Neural cell (in vitro differentiated cells): ENCODE data around the gene ABCC3.

Source experiments
- EP300 ChIP-seq: fragments of 450-650 bp; conservative IDR thresholded peaks from 2 replicates; pipeline ENCODE4 v1.6.1; 2014; ENCODE audit warnings: antibody characterized with exemption, mild to moderate bottlenecking, moderate library complexity; ENCODE audit not compliant: poor library complexity, severe bottlenecking
- RAD21 ChIP-seq: fragments of 450-650 bp; conservative IDR thresholded peaks from 2 replicates; pipeline ENCODE4 v1.6.1; 2014; ENCODE audit warnings: antibody characterized with exemption, mild to moderate bottlenecking, moderate library complexity
- TF ChIP-seq, protein P1 (sequence below): fragments of 450-650 bp; IDR thresholded peaks from 2 replicates; pipeline ENCODE4 v1.5.1; 2014; ENCODE audit warnings: antibody characterized with exemption, mild to moderate bottlenecking, moderate library complexity; ENCODE audit not compliant: poor library complexity, severe bottlenecking

DNA sequence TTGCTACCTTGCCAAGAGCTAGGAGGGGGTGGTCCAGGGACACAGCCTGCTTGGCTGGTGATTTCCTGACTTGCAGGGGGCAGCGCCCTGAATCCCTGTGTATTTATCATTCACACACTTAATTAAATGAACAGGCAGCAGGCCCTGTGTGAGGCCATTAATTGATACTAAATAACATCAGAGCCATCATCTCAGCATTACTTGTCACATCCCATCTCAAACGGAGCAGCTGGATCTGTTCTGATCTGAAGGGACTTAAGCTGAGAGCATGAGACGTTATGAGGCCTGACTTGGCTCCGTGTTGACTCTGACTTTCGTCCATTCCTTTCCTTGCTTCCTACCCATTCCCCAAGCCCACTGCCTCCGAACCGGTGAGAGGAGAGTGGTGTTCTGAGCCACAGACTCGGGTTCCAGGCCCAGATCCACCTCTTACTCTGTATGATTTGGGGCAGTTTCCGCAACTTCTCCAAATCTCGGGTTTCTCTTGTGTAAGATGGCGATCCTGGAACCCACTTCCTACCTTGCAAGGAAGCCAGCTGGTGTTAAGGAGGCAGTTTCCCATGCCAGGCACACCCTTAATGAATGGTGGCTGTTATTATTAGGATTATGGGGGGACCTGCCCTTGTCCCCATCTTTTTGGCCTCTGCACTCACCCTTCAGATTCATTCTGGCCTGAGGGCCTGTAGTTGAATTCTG lies 40.4 kb upstream of the ABCC3 start:
- TF ChIP-seq EP300 (no peak), RAD21 (no peak)
- TF ChIP-seq, protein P1, sequence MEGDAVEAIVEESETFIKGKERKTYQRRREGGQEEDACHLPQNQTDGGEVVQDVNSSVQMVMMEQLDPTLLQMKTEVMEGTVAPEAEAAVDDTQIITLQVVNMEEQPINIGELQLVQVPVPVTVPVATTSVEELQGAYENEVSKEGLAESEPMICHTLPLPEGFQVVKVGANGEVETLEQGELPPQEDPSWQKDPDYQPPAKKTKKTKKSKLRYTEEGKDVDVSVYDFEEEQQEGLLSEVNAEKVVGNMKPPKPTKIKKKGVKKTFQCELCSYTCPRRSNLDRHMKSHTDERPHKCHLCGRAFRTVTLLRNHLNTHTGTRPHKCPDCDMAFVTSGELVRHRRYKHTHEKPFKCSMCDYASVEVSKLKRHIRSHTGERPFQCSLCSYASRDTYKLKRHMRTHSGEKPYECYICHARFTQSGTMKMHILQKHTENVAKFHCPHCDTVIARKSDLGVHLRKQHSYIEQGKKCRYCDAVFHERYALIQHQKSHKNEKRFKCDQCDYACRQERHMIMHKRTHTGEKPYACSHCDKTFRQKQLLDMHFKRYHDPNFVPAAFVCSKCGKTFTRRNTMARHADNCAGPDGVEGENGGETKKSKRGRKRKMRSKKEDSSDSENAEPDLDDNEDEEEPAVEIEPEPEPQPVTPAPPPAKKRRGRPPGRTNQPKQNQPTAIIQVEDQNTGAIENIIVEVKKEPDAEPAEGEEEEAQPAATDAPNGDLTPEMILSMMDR, result no peak
